ENCODE measurements around the gene CYB5A. TPM values are rescaled to one million over a fixed set of nuclear protein-coding genes. Genes with fewer than 3 reads are reported as not detected.

Gene CYB5A
- total and polyA plus RNA-seq, 9 of the 15 experiments (the other 6 are each of a cell fraction or from before 2014, with no cell fraction given), result 11.9 to 22.6 (median 14.1) TPM

DNA sequence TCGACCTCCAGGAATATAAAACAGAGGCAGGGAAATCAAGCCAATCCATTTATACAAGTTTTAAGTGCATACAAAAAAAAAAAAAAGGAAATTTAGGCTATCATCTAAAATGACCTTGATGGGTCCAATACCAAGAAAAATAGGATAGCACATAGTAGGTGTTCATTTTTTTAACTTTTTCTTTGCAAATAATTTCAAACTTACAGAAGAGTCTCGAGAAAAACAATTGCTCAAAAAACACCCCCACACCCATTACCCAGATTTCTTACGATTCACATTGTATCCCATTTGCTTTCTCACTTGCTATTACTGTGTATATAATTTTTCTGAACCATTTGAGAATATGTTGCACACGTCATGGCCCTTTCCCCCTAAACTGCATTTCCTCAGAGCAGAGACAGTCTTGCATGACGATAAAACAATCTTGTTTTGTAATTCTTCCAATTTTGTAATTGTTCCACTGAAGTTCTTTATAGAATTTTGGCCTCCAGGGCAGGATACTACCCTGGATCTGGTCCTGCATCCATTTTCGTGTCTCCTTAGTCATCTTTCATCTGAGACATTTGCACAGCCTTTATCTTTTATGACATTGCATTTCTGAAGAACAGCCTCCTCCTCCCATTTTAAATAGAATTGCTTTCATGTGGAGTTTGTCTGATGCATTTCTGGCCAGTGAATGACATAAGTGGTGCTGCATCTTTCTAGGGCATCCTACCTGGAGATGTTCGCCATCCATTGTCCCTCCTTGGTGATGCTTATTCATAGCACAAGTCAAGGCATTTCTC, 68.9 kb downstream of the CYB5A start (continued):
- TF ChIP-seq, protein P1, sequence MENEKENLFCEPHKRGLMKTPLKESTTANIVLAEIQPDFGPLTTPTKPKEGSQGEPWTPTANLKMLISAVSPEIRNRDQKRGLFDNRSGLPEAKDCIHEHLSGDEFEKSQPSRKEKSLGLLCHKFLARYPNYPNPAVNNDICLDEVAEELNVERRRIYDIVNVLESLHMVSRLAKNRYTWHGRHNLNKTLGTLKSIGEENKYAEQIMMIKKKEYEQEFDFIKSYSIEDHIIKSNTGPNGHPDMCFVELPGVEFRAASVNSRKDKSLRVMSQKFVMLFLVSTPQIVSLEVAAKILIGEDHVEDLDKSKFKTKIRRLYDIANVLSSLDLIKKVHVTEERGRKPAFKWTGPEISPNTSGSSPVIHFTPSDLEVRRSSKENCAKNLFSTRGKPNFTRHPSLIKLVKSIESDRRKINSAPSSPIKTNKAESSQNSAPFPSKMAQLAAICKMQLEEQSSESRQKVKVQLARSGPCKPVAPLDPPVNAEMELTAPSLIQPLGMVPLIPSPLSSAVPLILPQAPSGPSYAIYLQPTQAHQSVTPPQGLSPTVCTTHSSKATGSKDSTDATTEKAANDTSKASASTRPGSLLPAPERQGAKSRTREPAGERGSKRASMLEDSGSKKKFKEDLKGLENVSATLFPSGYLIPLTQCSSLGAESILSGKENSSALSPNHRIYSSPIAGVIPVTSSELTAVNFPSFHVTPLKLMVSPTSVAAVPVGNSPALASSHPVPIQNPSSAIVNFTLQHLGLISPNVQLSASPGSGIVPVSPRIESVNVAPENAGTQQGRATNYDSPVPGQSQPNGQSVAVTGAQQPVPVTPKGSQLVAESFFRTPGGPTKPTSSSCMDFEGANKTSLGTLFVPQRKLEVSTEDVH (IDR thresholded peaks at IDR 0.05; ENCODE audit: low read depth, partially characterized antibody), result no peak
- TF ChIP-seq, protein P2, sequence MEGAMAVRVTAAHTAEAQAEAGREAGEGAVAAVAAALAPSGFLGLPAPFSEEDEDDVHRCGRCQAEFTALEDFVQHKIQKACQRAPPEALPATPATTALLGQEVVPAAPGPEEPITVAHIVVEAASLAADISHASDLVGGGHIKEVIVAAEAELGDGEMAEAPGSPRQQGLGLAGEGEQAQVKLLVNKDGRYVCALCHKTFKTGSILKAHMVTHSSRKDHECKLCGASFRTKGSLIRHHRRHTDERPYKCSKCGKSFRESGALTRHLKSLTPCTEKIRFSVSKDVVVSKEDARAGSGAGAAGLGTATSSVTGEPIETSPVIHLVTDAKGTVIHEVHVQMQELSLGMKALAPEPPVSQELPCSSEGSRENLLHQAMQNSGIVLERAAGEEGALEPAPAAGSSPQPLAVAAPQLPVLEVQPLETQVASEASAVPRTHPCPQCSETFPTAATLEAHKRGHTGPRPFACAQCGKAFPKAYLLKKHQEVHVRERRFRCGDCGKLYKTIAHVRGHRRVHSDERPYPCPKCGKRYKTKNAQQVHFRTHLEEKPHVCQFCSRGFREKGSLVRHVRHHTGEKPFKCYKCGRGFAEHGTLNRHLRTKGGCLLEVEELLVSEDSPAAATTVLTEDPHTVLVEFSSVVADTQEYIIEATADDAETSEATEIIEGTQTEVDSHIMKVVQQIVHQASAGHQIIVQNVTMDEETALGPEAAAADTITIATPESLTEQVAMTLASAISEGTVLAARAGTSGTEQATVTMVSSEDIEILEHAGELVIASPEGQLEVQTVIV (CRISPR knock-in tag; IDR thresholded peaks at IDR 0.05; ENCODE audit: borderline replicate concordance), result no peak
- TF ChIP-seq HNRNPH1 (optimal IDR thresholded peaks at IDR 0.05; ENCODE audit: low read depth, low read length), result no peak
- TF ChIP-seq CHCHD3 (CRISPR knock-in tag; IDR thresholded peaks at IDR 0.05), result no peak
- peak; percentile 73 for TF ChIP-seq ZNF316 (IDR thresholded peaks at IDR 0.05)
- TF ChIP-seq TEAD2 (tag; IDR thresholded peaks at IDR 0.05), result no peak
- no peak for TF ChIP-seq ZNF764 (CRISPR knock-in tag; IDR thresholded peaks at IDR 0.05; ENCODE audit: low read depth)
- TF ChIP-seq POLR2G (IDR thresholded peaks at IDR 0.05; ENCODE audit: low read depth, low read length), result no peak
- TF ChIP-seq ILF3 (IDR thresholded peaks at IDR 0.05; ENCODE audit: borderline replicate concordance), result no peak
- TF ChIP-seq GABPA (tag; conservative IDR thresholded peaks at IDR 0.05; ENCODE audit: low read depth), result no peak
- no peak for TF ChIP-seq ZKSCAN3 (CRISPR knock-in tag; IDR thresholded peaks at IDR 0.05)
- TF ChIP-seq MAFG (tag; conservative IDR thresholded peaks at IDR 0.05), result peak; percentile 65; the same call in 1 of the 2 replicates
- TF ChIP-seq BACH1 (tag; IDR thresholded peaks at IDR 0.05), result peak; percentile 56; the same call in 1 of the 2 replicates
- TF ChIP-seq, protein P3, sequence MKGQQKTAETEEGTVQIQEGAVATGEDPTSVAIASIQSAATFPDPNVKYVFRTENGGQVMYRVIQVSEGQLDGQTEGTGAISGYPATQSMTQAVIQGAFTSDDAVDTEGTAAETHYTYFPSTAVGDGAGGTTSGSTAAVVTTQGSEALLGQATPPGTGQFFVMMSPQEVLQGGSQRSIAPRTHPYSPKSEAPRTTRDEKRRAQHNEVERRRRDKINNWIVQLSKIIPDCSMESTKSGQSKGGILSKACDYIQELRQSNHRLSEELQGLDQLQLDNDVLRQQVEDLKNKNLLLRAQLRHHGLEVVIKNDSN (CRISPR knock-in tag; IDR thresholded peaks at IDR 0.05), result no peak
- peak; percentile 21 for TF ChIP-seq ZFP36 (IDR thresholded peaks at IDR 0.05; ENCODE audit: low read depth, low read length, partially characterized antibody)
- TF ChIP-seq, protein P4, sequence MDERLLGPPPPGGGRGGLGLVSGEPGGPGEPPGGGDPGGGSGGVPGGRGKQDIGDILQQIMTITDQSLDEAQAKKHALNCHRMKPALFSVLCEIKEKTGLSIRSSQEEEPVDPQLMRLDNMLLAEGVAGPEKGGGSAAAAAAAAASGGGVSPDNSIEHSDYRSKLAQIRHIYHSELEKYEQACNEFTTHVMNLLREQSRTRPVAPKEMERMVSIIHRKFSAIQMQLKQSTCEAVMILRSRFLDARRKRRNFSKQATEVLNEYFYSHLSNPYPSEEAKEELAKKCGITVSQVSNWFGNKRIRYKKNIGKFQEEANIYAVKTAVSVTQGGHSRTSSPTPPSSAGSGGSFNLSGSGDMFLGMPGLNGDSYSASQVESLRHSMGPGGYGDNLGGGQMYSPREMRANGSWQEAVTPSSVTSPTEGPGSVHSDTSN (CRISPR knock-in tag; IDR thresholded peaks at IDR 0.05; ENCODE audit: low read depth), result no peak
- TF ChIP-seq, protein P4 (tag; conservative IDR thresholded peaks at IDR 0.05; ENCODE audit: low read depth), result peak; percentile 55
- no peak for TF ChIP-seq E2F4 (CRISPR knock-in tag; IDR thresholded peaks at IDR 0.05; ENCODE audit: low read depth)
